Liver (tissue), 9 donors: ENCODE results near the gene DVL1. TPM values are rescaled to one million over a fixed set of nuclear protein-coding genes. Genes with fewer than 3 reads are reported as not detected.

Source experiments
- DNase-seq: peaks from one replicate; pipeline ENCODE4 v3.0.0-alpha.2; 2017; ENCODE audit warnings: low spot score
- H3K27ac ChIP-seq, 2 donors: one replicate each; pipeline ENCODE4 v1.7.0; 2013; ENCODE audit warnings: inconsistent platforms in 2 of 2, low read length in 2 of 2, control low read depth in 1 of 2, low read depth in 1 of 2, mild to moderate bottlenecking in 1 of 2
- H3K27me3 ChIP-seq, 4 donors: one replicate each; pipeline versions ENCODE4 v1.6.1 to v1.7.0; 2013; ENCODE audit warnings: low read length in 3 of 4, inconsistent platforms in 1 of 4, mild to moderate bottlenecking in 1 of 4, moderate library complexity in 1 of 4; ENCODE audit not compliant: control insufficient read depth in 4 of 4, insufficient read depth in 4 of 4
- H3K36me3 ChIP-seq, 4 donors: one replicate each; pipeline versions ENCODE4 v1.6.1 to v1.7.0; 2013; ENCODE audit warnings: low read length in 3 of 4, mild to moderate bottlenecking in 3 of 4, low read depth in 1 of 4, moderate library complexity in 1 of 4; ENCODE audit not compliant: control insufficient read depth in 4 of 4, insufficient read depth in 3 of 4
- H3K4me1 ChIP-seq, 4 donors: one replicate each; pipeline versions ENCODE4 v1.6.1 to v1.7.0; 2013; ENCODE audit warnings: low read length in 3 of 4, mild to moderate bottlenecking in 3 of 4, moderate library complexity in 1 of 4; ENCODE audit not compliant: control insufficient read depth in 4 of 4, insufficient read depth in 4 of 4
- H3K4me3 ChIP-seq, 3 donors: one replicate each; pipeline versions ENCODE4 v1.6.1 to v1.7.0; 2013; ENCODE audit warnings: low read length in 3 of 3, control low read depth in 1 of 3, low read depth in 1 of 3, mild to moderate bottlenecking in 1 of 3
- H3K9ac ChIP-seq, 2 donors: one replicate each; pipeline ENCODE4 v1.7.0; 2013; ENCODE audit warnings: low read length in 2 of 2, mild to moderate bottlenecking in 2 of 2, moderate library complexity in 2 of 2, control low read depth in 1 of 2, low read depth in 1 of 2
- H3K9me3 ChIP-seq, 4 donors: one replicate each; pipeline versions ENCODE4 v1.6.1 to v1.7.0; 2013; ENCODE audit warnings: low read length in 3 of 4; ENCODE audit not compliant: control insufficient read depth in 4 of 4
- EGR1 ChIP-seq, 2 donors: IDR thresholded peaks; 2 replicates each; pipeline ENCODE4 v1.6.1; 2016 to 2018; ENCODE audit warnings: antibody characterized with exemption in 2 of 2, low read depth in 2 of 2
- FOXA1 ChIP-seq: IDR thresholded peaks from 2 replicates; pipeline ENCODE4 v1.6.1; 2016; ENCODE audit warnings: antibody characterized with exemption
- FOXA2 ChIP-seq: IDR thresholded peaks from 2 replicates; pipeline ENCODE4 v1.6.1; 2016; ENCODE audit warnings: antibody characterized with exemption
- GABPA ChIP-seq, 2 donors: IDR thresholded peaks in 1 of 2; conservative IDR thresholded peaks in 1 of 2; 2 replicates each; pipeline ENCODE4 v1.6.1; 2016; ENCODE audit warnings: antibody characterized with exemption in 2 of 2, mild to moderate bottlenecking in 1 of 2, moderate library complexity in 1 of 2
- HNF4A ChIP-seq, 2 donors: conservative IDR thresholded peaks; 2 replicates each; pipeline ENCODE4 v1.6.1; 2016; ENCODE audit warnings: antibody characterized with exemption in 2 of 2, mild to moderate bottlenecking in 2 of 2
- HNF4G ChIP-seq: IDR thresholded peaks from 2 replicates; pipeline ENCODE4 v1.6.1; 2016; ENCODE audit warnings: antibody characterized with exemption
- JUND ChIP-seq, 2 donors: IDR thresholded peaks; 2 replicates each; pipeline ENCODE4 v1.6.1; 2016; ENCODE audit warnings: antibody characterized with exemption in 2 of 2
- NR2F2 ChIP-seq: IDR thresholded peaks from 2 replicates; pipeline ENCODE4 v1.6.1; 2016; ENCODE audit warnings: antibody characterized with exemption
- RAD21 ChIP-seq, 2 donors: IDR thresholded peaks; 2 replicates each; pipeline ENCODE4 v1.6.1; 2016; ENCODE audit warnings: antibody characterized with exemption in 2 of 2, mild to moderate bottlenecking in 2 of 2
- RXRA ChIP-seq, 2 donors: IDR thresholded peaks; 2 replicates each; pipeline ENCODE4 v1.6.1; 2017 to 2018; ENCODE audit warnings: antibody characterized with exemption in 2 of 2, mild to moderate bottlenecking in 1 of 2
- SP1 ChIP-seq: IDR thresholded peaks from 2 replicates; pipeline ENCODE4 v1.6.1; 2018; ENCODE audit warnings: antibody characterized with exemption, mild to moderate bottlenecking
- TAF1 ChIP-seq: conservative IDR thresholded peaks from 2 replicates; pipeline ENCODE4 v1.6.1; 2016; ENCODE audit warnings: antibody characterized with exemption, mild to moderate bottlenecking
- YY1 ChIP-seq: IDR thresholded peaks from 2 replicates; pipeline ENCODE4 v1.6.1; 2016; ENCODE audit warnings: antibody characterized with exemption, mild to moderate bottlenecking
- WGBS: extraction: QIAGEN DNeasy Blood & Tissue Kit; methylation state at CpG from one replicate; pipeline ENCODE4 v1.1.7; 2013; 5-methylcytosine and 5-hydroxymethylcytosine counted together
- polyA plus RNA-seq, 2 donors: library from polyadenylated mRNA; stranded (reverse) in 1 of 2; unstranded in 1 of 2; fragments of 200-250 nt in 1 of 2; fragments of >200 nt in 1 of 2; fragmentation: Nextera tagmentation in 1 of 2; extraction: Ambion mirVana in 1 of 2; gene quantifications; one replicate each; pipeline versions ENCODE4 v1.2.1 to v1.2.3, GENCODE V29; 2013 to 2015
- total RNA-seq, 2 donors: library from RNA; depleted of rRNA; stranded (reverse); fragments of >200 nt; gene quantifications; one replicate each; pipeline ENCODE4 v1.2.3, GENCODE V29; 2014
- TF ChIP-seq, protein P1 (sequence below): IDR thresholded peaks from 2 replicates; pipeline ENCODE4 v1.6.1; 2016; ENCODE audit warnings: antibody characterized with exemption
- TF ChIP-seq, protein P2 (sequence below): IDR thresholded peaks from 2 replicates; pipeline ENCODE4 v1.6.1; 2016; ENCODE audit warnings: antibody characterized with exemption
- TF ChIP-seq, protein P3 (sequence below): fragments of 150-350 bp; IDR thresholded peaks from 2 replicates; pipeline ENCODE4 v1.5.1; 2017; ENCODE audit warnings: improper control_type of control experiment, low read depth, low read length; ENCODE audit not compliant: missing input control
- TF ChIP-seq, protein P4 (sequence below): IDR thresholded peaks from 2 replicates; pipeline ENCODE4 v1.6.1; 2016; ENCODE audit warnings: antibody characterized with exemption, mild to moderate bottlenecking
- TF ChIP-seq, protein P5 (sequence below): IDR thresholded peaks from 2 replicates; pipeline ENCODE4 v1.6.1; 2016; ENCODE audit warnings: antibody characterized with exemption
- donor health status: healthy.
- donor health status: healthy.
- donor health status: healthy.
- donor health status: healthy.
- donor health status: healthy.

The DVL1 gene
- total and polyA plus RNA-seq, 4 donors = 5.7 to 41.2 (median 24.8) TPM

DNA sequence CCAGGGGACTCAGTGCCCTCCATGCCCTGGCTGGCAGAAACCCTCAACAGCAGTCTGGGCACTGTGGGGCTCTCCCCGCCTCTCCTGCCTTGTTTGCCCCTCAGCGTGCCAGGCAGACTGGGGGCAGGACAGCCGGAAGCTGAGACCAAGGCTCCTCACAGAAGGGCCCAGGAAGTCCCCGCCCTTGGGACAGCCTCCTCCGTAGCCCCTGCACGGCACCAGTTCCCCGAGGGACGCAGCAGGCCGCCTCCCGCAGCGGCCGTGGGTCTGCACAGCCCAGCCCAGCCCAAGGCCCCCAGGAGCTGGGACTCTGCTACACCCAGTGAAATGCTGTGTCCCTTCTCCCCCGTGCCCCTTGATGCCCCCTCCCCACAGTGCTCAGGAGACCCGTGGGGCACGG, 21.0 kb downstream of the DVL1 start:
- H3K9ac ChIP-seq = no peak overlapping the region
- no peak for DNase-seq
- no peak overlapping the region for H3K27ac ChIP-seq
- 87% methylated on average over 15 of the region's 15 CpGs for WGBS
- no peaks in the 10 kb centered on the region for H3K27me3 ChIP-seq
- no peak for TF ChIP-seq YY1
- no peak for TF ChIP-seq TAF1
- no peak for TF ChIP-seq RXRA (IDR thresholded peaks at IDR 0.05)
- no peak for TF ChIP-seq HNF4G
- TF ChIP-seq NR2F2 = no peak
- no peak for TF ChIP-seq SP1
- TF ChIP-seq RAD21 (IDR thresholded peaks at IDR 0.05) = no peak
- no peak overlapping the region for H3K4me3 ChIP-seq
- no peaks in the 10 kb centered on the region for H3K9me3 ChIP-seq
- H3K4me1 ChIP-seq = peaks cover 13 to 41% (median 31%) of the 10 kb centered on the region in 4 donors
- peaks cover 0 to 11% (median 6%) of the 10 kb centered on the region in 4 donors for H3K36me3 ChIP-seq

DNA sequence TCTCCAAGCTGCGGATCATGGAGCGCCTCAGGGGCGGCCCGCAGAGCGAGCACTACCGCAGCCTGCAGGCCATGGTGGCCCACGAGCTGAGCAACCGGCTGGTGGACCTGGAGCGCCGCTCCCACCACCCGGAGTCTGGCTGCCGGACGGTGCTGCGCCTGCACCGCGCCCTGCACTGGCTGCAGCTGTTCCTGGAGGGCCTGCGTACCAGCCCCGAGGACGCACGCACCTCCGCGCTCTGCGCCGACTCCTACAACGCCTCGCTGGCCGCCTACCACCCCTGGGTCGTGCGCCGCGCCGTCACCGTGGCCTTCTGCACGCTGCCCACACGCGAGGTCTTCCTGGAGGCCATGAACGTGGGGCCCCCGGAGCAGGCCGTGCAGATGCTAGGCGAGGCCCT, 21.9 kb downstream of the DVL1 start:
- Histone ChIP-seq H3K36me3 (peaks cover 0 to 11% (median 6%) of the 10 kb centered on the region in 4 donors), H3K4me1 (peaks cover 12 to 38% (median 26%) of the 10 kb centered on the region in 4 donors), H3K9ac (no peak overlapping the region), H3K9me3 (no peaks in the 10 kb centered on the region), H3K27ac (no peak overlapping the region), H3K27me3 (no peaks in the 10 kb centered on the region), H3K4me3 (no peak overlapping the region)
- WGBS = 93% methylated on average over 40 of the region's 40 CpGs
- no peak for DNase-seq
- no peak for TF ChIP-seq FOXA1
- TF ChIP-seq RAD21 (IDR thresholded peaks at IDR 0.05) = no peak
- TF ChIP-seq, protein P1, sequence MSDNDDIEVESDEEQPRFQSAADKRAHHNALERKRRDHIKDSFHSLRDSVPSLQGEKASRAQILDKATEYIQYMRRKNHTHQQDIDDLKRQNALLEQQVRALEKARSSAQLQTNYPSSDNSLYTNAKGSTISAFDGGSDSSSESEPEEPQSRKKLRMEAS = no peak
- TF ChIP-seq, protein P2, sequence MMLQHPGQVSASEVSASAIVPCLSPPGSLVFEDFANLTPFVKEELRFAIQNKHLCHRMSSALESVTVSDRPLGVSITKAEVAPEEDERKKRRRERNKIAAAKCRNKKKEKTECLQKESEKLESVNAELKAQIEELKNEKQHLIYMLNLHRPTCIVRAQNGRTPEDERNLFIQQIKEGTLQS = no peak
- no peak for TF ChIP-seq JUND (IDR thresholded peaks at IDR 0.05)
- no peak for TF ChIP-seq RXRA (IDR thresholded peaks at IDR 0.05)
- TF ChIP-seq TAF1 = no peak
- no peak for TF ChIP-seq FOXA2
- no peak for TF ChIP-seq YY1
- TF ChIP-seq, protein P3, sequence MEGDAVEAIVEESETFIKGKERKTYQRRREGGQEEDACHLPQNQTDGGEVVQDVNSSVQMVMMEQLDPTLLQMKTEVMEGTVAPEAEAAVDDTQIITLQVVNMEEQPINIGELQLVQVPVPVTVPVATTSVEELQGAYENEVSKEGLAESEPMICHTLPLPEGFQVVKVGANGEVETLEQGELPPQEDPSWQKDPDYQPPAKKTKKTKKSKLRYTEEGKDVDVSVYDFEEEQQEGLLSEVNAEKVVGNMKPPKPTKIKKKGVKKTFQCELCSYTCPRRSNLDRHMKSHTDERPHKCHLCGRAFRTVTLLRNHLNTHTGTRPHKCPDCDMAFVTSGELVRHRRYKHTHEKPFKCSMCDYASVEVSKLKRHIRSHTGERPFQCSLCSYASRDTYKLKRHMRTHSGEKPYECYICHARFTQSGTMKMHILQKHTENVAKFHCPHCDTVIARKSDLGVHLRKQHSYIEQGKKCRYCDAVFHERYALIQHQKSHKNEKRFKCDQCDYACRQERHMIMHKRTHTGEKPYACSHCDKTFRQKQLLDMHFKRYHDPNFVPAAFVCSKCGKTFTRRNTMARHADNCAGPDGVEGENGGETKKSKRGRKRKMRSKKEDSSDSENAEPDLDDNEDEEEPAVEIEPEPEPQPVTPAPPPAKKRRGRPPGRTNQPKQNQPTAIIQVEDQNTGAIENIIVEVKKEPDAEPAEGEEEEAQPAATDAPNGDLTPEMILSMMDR = no peak
- TF ChIP-seq HNF4G = no peak
- TF ChIP-seq EGR1 (IDR thresholded peaks at IDR 0.05; ENCODE audit: low read depth in 2 of 2) = no peak
- TF ChIP-seq, protein P4, sequence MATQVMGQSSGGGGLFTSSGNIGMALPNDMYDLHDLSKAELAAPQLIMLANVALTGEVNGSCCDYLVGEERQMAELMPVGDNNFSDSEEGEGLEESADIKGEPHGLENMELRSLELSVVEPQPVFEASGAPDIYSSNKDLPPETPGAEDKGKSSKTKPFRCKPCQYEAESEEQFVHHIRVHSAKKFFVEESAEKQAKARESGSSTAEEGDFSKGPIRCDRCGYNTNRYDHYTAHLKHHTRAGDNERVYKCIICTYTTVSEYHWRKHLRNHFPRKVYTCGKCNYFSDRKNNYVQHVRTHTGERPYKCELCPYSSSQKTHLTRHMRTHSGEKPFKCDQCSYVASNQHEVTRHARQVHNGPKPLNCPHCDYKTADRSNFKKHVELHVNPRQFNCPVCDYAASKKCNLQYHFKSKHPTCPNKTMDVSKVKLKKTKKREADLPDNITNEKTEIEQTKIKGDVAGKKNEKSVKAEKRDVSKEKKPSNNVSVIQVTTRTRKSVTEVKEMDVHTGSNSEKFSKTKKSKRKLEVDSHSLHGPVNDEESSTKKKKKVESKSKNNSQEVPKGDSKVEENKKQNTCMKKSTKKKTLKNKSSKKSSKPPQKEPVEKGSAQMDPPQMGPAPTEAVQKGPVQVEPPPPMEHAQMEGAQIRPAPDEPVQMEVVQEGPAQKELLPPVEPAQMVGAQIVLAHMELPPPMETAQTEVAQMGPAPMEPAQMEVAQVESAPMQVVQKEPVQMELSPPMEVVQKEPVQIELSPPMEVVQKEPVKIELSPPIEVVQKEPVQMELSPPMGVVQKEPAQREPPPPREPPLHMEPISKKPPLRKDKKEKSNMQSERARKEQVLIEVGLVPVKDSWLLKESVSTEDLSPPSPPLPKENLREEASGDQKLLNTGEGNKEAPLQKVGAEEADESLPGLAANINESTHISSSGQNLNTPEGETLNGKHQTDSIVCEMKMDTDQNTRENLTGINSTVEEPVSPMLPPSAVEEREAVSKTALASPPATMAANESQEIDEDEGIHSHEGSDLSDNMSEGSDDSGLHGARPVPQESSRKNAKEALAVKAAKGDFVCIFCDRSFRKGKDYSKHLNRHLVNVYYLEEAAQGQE = no peak
- TF ChIP-seq NR2F2 = no peak
- TF ChIP-seq, protein P5, sequence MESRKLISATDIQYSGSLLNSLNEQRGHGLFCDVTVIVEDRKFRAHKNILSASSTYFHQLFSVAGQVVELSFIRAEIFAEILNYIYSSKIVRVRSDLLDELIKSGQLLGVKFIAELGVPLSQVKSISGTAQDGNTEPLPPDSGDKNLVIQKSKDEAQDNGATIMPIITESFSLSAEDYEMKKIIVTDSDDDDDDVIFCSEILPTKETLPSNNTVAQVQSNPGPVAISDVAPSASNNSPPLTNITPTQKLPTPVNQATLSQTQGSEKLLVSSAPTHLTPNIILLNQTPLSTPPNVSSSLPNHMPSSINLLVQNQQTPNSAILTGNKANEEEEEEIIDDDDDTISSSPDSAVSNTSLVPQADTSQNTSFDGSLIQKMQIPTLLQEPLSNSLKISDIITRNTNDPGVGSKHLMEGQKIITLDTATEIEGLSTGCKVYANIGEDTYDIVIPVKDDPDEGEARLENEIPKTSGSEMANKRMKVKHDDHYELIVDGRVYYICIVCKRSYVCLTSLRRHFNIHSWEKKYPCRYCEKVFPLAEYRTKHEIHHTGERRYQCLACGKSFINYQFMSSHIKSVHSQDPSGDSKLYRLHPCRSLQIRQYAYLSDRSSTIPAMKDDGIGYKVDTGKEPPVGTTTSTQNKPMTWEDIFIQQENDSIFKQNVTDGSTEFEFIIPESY = no peak
- no peak for TF ChIP-seq SP1
- TF ChIP-seq GABPA (IDR thresholded peaks at IDR 0.05 in 1 of 2, conservative IDR thresholded peaks at IDR 0.05 in 1 of 2) = no peak
- TF ChIP-seq HNF4A (conservative IDR thresholded peaks at IDR 0.05) = no peak
